COLO668 (cell line): ENCODE data around the gene CACNG7.
"Not testable (repeated sequence)": the region's sequence is repeated elsewhere in the genome, so short reads cannot be mapped to it uniquely, and the experiment has no call there.

ENCODE experiments used
- DNase-seq: peaks from one replicate; lab custom pipeline; 2025; ENCODE audit not compliant: unreplicated experiment; lab: John Stamatoyannopoulos, UW

The CACNG7 gene

GRCh38 chr19:53905787-53906186 lies 3.3 kb upstream of the CACNG7 start:
- DNase-seq, result no peak

- peak; percentile 10 for DNase-seq
Observed at GRCh38 chr19:53906211-53907192, 2.6 kb upstream of the CACNG7 start.

GRCh38 chr19:53907193-53907581 lies 1.9 kb upstream of the CACNG7 start:
- DNase-seq, result no peak

GRCh38 chr19:53907690-53908089 lies 1.4 kb upstream of the CACNG7 start:
- no peak for DNase-seq

GRCh38 chr19:53908106-53908934 lies 758 bp upstream of the CACNG7 start:
- DNase-seq, result peak; percentile 11

GRCh38 chr19:53909471-53910169 lies 542 bp downstream of the CACNG7 start:
- DNase-seq, result no peak

GRCh38 chr19:53910170-53910518 lies 1.1 kb downstream of the CACNG7 start:
- DNase-seq, result no peak

GRCh38 chr19:53912653-53913052 lies 3.6 kb downstream of the CACNG7 start:
- DNase-seq, result no peak

GRCh38 chr19:53915000-53915399 lies 5.9 kb downstream of the CACNG7 start:
- no peak for DNase-seq

- no peak for DNase-seq
Observed at GRCh38 chr19:53916004-53916403, 6.9 kb downstream of the CACNG7 start.

- DNase-seq, result no peak
Observed at GRCh38 chr19:53917356-53917755, 8.3 kb downstream of the CACNG7 start.

GRCh38 chr19:53927739-53928138 lies 18.7 kb downstream of the CACNG7 start:
- DNase-seq, result no peak

GRCh38 chr19:53936029-53936428 lies 27.0 kb downstream of the CACNG7 start:
- DNase-seq, result no peak

GRCh38 chr19:53942001-53942786 lies 33.1 kb downstream of the CACNG7 start:
- DNase-seq, result no peak

- DNase-seq, result no peak
Observed at GRCh38 chr19:53944416-53944815, 35.3 kb downstream of the CACNG7 start.

GRCh38 chr19:53944933-53945332 lies 35.9 kb downstream of the CACNG7 start:
- DNase-seq, result no peak

- DNase-seq, result no peak
Observed at GRCh38 chr19:53945441-53945840, 36.4 kb downstream of the CACNG7 start.

- no peak for DNase-seq
Observed at GRCh38 chr19:53945998-53946397, 36.9 kb downstream of the CACNG7 start.

GRCh38 chr19:53947624-53948023 lies 38.5 kb downstream of the CACNG7 start:
- no peak for DNase-seq

- DNase-seq, result not testable (repeated sequence)
Observed at GRCh38 chr19:53948611-53949010, 39.5 kb downstream of the CACNG7 start.

GRCh38 chr19:53951436-53951835 lies 42.4 kb downstream of the CACNG7 start:
- DNase-seq, result no peak
